HL-60 (cell line): Measurements from ENCODE around the gene ZNF587.
"Not testable (repeated sequence)": the region's sequence is repeated elsewhere in the genome, so short reads cannot be mapped to it uniquely, and the experiment has no call there.

Source experiments
- GABPA ChIP-seq: IDR thresholded peaks from 2 replicates; pipeline ENCODE4 v1.6.1; 2012; ENCODE audit warnings: low read depth
- POLR2AphosphoS5 ChIP-seq: IDR thresholded peaks from 2 replicates; pipeline ENCODE4 v1.6.1; 2012; ENCODE audit warnings: low read depth
- TF ChIP-seq, protein P1 (sequence below): IDR thresholded peaks from one replicate; pipeline ENCODE4 v1.5.1; 2011; ENCODE audit warnings: low read length, control low read depth, inconsistent platforms; ENCODE audit not compliant: insufficient read depth

DNA sequence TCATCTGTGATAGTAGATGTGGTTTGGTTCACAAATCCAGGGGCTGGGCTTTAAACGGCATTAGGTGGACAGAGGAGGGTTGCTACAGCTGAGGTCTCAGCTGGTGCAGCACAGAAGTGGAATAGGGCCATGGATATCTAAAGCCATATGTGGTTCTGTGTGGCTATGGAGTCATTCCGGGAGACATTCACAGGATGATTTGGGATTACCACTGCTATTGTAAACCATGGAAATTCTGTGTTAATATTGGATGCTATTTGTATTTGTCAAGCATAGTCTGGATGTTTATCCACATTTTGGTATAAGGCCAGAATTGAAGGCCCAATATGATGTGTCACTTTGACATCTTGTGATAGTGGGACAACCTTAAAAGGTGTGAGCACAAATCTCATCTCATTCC, 26.5 kb upstream of the ZNF587 start:
- TF ChIP-seq, protein P1, sequence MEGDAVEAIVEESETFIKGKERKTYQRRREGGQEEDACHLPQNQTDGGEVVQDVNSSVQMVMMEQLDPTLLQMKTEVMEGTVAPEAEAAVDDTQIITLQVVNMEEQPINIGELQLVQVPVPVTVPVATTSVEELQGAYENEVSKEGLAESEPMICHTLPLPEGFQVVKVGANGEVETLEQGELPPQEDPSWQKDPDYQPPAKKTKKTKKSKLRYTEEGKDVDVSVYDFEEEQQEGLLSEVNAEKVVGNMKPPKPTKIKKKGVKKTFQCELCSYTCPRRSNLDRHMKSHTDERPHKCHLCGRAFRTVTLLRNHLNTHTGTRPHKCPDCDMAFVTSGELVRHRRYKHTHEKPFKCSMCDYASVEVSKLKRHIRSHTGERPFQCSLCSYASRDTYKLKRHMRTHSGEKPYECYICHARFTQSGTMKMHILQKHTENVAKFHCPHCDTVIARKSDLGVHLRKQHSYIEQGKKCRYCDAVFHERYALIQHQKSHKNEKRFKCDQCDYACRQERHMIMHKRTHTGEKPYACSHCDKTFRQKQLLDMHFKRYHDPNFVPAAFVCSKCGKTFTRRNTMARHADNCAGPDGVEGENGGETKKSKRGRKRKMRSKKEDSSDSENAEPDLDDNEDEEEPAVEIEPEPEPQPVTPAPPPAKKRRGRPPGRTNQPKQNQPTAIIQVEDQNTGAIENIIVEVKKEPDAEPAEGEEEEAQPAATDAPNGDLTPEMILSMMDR, result not testable (repeated sequence)
- not testable (repeated sequence) for TF ChIP-seq POLR2AphosphoS5, GABPA
